Activated T-cell treated with anti-CD3 and anti-CD28 coated beads for 1 hour (primary cell): ENCODE results near the gene COG1.

Source experiments
- DNase-seq: peaks from one replicate; pipeline ENCODE4 v3.0.0-alpha.2; 2020; ENCODE audit warnings: low read depth

COG1 gene

DNA sequence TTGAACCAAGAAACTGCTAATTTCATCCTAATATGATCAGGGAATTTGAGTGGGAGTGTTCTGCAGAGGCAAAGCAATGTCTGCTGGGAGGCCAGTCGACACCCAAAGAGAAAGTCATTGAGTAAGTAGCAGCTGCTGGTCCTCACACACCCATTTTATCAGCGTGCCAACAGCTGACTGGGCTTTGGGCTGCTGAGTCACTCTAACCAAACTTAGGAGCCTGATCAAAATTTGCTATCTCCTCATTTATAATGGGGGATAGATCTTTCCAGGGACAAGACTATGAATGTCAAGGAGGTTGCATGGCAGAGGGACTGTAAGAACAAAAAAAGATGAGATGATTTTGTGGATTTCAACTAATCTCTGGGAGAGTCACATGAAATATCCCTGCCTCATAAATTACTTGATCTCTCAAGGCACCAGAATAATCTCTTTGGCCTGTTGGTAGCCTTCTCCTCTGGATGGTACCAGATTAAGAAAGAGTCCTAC is 35.9 kb downstream of the COG1 start:
- no peak for DNase-seq

DNA sequence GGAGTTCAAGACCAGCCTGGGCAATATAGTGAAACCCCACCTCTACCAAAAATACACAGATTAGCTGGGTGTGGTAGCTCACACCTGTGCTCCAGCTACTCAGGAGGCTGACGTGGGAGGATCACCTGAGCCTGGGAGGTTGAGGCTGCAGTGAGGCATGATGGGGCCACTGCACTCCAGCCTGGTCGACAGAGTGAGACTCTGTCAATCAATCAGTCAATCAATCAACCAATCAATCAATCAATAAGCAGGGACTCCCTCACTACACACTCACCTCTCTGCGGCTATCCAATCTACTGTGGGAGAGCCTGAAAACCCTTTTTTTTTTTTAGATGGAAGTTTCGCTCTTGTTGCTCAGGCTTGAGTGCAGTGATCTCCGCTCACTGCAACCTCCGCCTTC is 37.2 kb downstream of the COG1 start:
- DNase-seq: no peak

DNA sequence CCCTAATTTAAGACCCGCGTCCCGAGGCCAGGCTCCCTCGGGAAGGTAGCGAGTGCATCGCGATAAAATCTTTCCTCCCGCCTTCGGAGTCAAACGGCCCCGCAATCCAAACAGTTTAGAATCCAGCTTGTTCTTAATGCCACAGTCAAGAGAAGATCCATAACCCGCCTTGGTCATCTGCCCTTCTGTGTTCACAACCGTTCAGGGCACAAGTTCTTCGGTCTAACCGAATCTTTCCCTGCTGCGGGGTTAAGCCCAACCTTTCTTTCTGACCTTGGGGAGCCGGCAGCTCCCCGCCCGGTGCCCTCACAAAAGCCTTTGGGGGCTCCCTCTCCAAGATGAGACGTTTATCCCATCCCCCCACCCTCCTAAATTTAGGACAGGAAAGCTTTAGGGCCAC is 38.5 kb downstream of the COG1 start:
- no peak for DNase-seq

DNA sequence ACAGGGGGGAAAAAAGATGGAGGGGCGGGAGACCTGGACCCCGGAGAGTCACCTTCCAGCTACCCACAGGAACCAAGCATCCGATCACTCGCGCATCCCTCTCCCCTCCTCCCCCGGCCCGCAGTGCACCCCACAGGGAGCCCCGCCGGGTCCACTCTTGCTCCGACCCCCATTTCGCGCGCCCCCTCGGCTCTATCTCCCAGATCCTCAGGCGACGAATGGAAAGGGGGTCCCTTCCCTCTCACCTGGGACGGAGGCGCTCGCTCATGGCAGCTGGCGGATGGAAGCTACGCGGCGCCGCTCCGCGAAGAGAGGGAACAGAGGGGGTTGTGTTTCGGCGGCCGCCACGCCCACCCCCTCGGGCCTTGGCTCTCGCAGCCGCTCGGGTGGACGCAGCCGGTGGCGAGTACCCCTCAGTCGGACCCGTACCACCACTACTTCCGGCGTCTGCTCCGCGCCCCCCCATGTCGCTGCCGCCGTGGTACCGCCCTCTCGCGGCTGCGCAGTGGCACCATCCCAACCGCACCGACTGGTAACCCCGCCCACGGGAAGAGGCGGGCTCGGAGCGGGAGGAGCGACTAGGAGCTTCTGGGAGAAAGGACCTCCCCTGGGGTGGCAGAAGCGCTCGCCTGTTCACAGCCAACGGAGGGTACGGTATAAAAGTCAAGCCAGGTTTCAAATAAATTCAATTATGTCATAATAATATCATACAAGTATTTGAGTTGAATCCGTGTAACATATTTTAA is 39.2 kb downstream of the COG1 start:
- DNase-seq: peak; percentile 97

DNA sequence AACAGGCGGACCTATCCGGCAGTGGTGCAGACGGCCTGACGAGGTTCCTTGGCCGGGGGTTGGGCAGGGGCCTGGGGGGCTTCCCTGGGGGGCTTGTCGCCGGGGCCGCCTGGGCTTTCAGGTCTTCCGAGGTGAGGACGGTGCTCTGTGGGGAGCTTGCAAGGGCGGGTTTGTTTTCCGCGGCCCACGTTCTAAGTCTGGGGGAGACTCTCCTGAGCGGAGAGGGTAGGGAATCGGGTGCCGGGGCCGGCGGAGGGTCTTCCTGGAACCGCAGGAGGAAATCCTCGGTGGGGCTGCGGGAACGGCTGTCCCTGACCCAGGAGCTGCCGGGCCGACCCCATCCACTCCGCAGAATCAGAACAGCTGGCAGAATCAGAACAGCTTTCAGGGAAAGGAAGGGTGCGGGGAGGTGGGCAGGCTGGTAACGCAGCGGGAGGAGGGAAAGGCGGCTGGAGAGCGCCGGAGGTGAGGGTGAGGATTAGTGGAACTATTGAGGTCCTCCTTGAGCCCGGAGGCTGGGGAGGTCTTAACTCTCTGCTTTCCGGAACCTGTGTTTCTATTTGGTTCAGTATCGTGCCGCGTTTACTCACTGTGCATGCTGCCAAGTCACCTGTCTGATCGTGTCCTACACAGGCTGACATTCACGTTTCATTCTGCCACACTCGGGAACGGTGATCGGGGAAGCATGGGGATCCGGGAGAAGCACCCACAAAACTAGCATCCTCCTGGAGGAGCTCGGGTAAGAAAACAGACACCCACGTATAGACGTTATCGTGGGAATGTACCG is 39.9 kb downstream of the COG1 start:
- DNase-seq: no peak

DNA sequence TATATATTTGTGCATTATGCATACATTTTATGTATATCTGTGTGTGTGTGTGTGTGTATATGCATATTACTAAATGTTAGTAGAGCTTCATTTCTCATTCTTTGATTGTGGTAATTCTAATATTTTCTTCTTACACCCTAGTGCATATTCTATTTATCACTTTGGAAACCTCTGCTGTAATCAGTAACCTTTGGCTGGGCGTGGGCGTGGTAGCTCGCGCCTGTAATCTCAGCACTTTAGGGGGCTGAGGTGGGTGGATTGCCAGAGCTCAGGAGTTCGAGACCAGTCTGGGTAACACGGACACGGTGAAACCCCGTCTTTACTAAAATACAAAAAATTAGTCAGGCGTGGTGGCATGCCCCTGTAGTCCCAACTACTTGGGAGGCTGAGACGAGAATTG is 41.9 kb downstream of the COG1 start:
- no peak for DNase-seq

DNA sequence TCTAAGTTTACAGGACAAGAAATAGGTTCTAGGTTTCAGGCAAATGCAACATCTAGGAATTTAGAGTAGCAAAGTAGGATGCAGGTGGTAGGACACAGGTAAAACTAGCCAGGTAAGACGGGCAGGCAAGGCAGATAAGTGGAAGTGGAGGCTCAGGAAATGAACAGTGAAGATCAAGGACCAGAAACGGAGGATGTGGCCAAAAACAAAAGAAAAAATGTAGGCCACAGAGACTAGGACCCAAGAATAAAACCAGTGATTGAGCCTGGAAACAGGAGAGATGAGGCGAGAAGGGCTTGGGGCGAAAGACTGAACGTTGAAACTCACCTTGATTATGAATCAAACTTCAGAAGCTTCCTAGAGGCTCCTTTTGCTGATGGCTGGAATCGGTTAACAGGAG is 44.9 kb downstream of the COG1 start:
- DNase-seq: no peak

DNA sequence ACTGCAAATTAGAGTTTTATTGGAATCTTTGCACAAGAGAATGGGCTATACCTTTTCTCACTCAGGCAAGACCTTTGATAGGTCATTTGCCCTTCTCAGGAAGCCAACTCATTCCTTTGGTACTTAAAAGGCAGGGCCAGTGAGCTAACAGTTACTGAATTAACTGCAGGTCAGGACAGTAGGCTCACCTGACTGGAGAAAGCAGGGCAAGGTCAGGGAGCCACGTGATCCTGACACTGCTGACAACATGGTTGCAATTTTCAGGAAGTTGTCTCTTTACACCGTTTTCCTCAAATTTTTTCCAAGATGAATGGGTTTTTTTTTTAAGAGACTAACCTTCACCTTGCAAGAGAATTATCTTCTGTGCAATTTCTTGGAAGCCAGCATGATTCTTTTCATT is 47.7 kb downstream of the COG1 start:
- no peak for DNase-seq

DNA sequence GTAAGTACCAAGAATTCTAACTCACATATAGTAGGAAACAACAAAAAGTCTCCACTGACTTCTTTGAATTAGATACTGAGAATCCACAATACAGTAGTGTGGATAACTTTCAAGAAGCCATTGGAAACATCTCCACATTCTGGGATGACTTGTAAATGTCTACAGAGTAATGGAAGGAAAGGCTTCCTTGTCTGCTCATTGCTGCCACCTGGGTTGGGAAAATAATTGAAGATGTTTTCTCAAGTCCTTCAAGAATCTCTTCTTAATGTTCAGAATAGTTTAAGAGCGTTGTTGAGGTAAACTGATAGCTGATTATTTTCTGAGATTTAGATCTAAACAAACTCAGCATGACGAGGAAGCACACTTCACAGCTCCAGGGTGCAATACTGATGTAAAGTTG is 54.9 kb downstream of the COG1 start:
- DNase-seq: no peak

DNA sequence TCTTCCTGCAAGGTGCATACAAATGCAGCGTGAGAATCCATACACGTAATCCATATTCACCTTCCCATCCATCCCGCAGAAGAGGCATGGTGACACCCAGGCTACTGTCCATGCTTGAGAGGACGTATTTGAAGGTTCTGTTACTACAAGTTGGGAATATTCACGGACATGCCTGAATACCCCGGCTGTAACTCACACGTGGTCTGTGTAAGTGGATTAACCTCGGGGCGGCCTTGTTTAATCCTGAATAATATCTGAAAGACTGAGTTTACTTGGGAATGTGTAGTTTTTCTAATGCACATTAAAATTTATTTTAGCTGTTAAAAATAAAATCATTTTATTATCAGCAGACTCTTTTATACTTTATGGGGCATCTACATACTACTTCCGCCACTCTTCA is 55.7 kb downstream of the COG1 start:
- no peak for DNase-seq

DNA sequence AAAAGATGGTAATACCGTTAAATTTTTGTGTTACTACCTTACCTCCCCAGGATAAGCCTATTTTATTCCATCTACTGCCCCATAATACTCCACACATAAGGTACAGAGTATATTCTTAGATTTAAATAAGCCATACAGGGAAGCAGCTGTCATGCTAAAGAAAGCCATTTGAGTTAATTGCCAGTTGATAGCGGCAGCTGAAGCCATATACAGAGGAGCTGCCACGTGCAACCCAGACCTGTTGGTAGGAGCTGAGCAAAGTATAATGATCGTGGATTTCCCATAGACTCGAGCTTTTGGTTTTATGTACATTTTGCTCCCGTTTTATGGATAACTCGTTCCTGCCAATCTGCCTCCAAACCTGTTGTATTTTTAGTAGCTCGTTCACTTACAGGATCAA is 56.8 kb downstream of the COG1 start:
- DNase-seq: no peak

DNA sequence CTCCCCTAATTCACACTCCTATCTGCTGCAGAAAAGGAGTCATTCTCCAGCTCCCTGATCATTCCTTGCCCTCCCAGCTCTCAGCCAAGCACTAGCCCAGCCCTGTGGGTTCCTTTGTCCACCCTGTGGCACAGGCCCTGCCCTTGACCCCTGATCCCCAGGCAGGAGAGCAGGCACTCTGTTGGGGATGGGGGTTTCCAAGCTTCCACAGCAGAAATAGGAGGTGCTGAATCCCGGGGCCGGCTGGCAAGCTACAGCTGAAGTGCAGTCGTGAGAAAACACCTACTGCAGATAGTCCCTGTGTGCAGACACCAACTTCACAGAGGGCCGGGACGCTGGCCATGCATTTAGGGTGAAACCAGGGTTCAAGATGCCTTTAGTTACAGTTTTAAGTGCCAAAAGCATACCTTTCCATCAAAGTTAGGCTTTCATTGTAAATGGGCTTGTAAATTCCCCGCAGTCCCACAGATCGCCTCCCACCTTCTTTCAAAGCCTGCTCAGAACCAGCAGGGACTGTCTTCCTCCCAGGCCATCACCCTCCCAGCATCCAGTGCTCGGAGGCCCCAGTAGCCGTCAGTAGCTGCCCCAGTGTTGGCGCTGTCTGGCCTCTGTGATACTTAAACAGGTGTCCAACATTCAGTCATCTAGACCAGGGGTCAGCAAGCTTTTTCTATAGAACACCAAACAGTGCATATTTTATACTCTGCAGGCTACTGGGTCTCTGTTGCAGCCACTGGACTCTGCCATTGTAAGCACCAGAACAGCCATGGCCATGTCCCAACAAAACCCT is 58.2 kb downstream of the COG1 start:
- no peak for DNase-seq

DNA sequence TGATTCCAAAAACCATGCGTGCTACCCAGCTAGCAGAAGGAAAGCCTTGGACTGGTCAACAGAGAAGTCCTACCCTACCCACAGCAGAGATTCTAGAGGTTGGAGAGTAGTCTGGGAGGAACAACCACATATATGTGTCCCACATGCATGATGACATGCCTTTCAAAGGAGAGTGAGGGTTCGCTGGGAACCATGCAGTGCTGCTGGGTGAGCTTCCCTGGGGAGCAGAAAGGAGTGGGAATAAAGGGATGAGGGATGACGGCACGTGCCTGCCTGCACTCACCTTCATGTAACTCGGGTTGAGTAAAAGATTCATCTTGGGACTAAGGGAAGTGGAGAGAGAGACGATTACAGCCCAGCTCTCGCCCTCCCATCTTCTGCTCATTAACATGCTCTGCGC is 59.0 kb downstream of the COG1 start:
- DNase-seq: no peak

DNA sequence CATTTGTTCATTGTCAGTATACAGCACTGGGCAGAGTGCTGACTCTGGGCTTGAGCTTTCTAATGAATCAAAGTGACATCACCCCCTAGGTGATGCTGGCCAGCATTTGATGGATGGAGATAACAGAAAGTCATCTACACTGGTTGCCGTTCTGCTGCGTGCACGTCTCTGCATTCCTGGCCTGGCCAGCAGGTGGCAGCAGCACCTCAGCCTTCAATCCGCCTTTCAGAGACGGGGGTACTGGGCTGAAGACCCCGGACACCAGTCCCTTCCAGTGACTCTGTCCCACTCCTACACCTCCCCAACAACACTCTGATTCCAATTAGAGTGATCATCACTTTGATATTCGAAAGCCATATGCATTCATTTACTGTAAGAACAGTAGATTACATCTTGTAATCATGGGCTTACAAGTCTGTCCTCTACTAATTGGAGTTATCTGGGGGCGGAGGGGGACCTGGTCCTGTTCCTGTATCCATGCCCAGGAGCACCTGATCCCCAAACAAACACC is 62.9 kb downstream of the COG1 start:
- DNase-seq: peak; percentile 50

DNA sequence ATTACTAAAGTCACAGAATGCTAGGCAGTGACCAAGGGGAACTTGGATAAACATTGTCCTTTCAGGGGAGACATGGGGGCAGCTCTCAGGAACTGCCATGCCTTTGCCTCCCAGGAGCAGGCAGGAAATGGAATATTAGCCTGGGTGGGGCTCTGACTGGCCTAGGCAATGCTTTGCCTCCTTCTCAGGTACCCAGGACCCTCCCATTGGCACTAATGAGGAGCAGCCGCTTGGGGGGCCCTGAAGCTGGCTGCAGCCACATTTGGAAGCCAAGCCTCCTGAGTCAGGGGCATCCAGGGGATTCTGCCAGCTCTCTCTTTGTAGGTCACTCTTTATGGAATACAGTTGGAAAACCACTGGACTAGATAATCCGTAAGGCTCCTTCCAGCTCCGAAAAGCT is 63.4 kb downstream of the COG1 start:
- no peak for DNase-seq

DNA sequence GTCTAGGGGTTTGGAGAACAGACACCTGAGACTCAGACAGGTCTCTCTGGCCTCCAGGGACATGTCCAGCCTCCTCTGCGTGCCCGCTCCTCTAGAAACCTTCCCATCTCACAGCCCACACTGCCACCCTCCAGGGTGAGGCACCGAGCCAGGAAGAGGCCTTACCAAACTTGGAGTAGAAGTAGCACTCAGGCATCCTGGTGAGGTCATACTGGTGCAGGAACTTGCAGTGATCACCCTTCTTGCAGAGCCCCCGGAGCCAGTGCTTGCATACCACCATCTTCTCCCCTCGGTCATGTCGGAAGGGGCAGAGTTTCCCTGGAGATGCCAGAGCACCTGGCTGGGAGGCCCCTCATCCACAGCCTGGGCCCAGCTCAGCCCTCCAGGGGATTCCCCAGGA is 64.7 kb downstream of the COG1 start:
- DNase-seq: no peak
